Caco-2 (cell line): ENCODE results near the gene FOXC1. TPM values are rescaled to one million over a fixed set of nuclear protein-coding genes. Genes with fewer than 3 reads are reported as not detected.
A peak's percentile ranks its signal among the peaks of the same experiment; 100 is the strongest.

Source experiments
- BruUV-seq: library from RNA; stranded (reverse); fragments of 400-500 nt; replicated peaks from 2 replicates; lab custom pipeline; 2021; lab: Mats Ljungman, UMichigan
- CTCF ChIA-PET: fragments of 300-600 bp; sonication (Branson Sonifier 250); formaldehyde crosslinking; loops from one replicate; lab custom pipeline; 2022; ENCODE audit warnings: antibody characterized with exemption; lab: Charles Lee
- POLR2A ChIA-PET: fragments of 300-600 bp; sonication (Branson Sonifier 250); formaldehyde crosslinking; loops from one replicate; lab custom pipeline; 2022; ENCODE audit warnings: antibody characterized with exemption; lab: Charles Lee
- DNase-seq, 2 experiments: peaks; one replicate each; pipeline versions ENCODE4 v3.0.0 to v3.0.0-alpha.2; 2020 to 2022
- H3K27me3 ChIP-seq: replicated peaks from 2 replicates; pipeline ENCODE4 v1.6.0; 2011; ENCODE audit warnings: low read length; ENCODE audit not compliant: control insufficient read depth, insufficient read depth
- H3K36me3 ChIP-seq: 2 replicates; pipeline ENCODE4 v1.5.1; 2011; ENCODE audit warnings: low read length; ENCODE audit not compliant: control insufficient read depth, insufficient read depth
- H3K4me1 ChIP-seq: fragments of 250-450 bp; sonication (Bioruptor Pico); 2 replicates; pipeline ENCODE4 v1.5.1; 2020; ENCODE audit warnings: mild to moderate bottlenecking
- H3K4me3 ChIP-seq: 2 replicates; pipeline ENCODE4 v1.5.1; 2011; ENCODE audit warnings: low read depth, mild to moderate bottlenecking, control low read depth, low read length
- H3K9me3 ChIP-seq: fragments of 250-450 bp; sonication (Bioruptor Pico); 2 replicates; pipeline ENCODE4 v1.5.1; 2020; ENCODE audit warnings: mild to moderate bottlenecking, moderate library complexity
- H3K27ac Mint-ChIP-seq: one replicate; pipeline ENCODE4 v1.8.0; 2022; ENCODE audit warnings: mixed read lengths; ENCODE audit not compliant: unreplicated experiment
- H3K27me3 Mint-ChIP-seq: one replicate; pipeline ENCODE4 v1.8.0; 2022; ENCODE audit warnings: mixed read lengths; ENCODE audit not compliant: insufficient read depth, unreplicated experiment
- H3K36me3 Mint-ChIP-seq: one replicate; pipeline ENCODE4 v1.8.0; 2022; ENCODE audit warnings: mild to moderate bottlenecking, mixed read lengths; ENCODE audit not compliant: insufficient read depth, unreplicated experiment
- H3K4me1 Mint-ChIP-seq: one replicate; pipeline ENCODE4 v1.8.0; 2022; ENCODE audit warnings: low read depth, mixed read lengths; ENCODE audit not compliant: unreplicated experiment
- H3K4me3 Mint-ChIP-seq: one replicate; pipeline ENCODE4 v1.8.0; 2022; ENCODE audit warnings: mild to moderate bottlenecking, moderate library complexity, mixed read lengths; ENCODE audit not compliant: unreplicated experiment
- H3K9me3 Mint-ChIP-seq: one replicate; pipeline ENCODE4 v1.8.0; 2022; ENCODE audit warnings: mixed read lengths; ENCODE audit not compliant: unreplicated experiment
- intact Hi-C: fragments of 100-400 bp; cut with micrococcal nuclease; formaldehyde crosslinking; loops from one replicate; pipeline ENCODE4 v1.10.0; 2022; ENCODE audit not compliant: unreplicated experiment
- total RNA-seq: library from RNA; stranded (reverse); gene quantifications from 2 replicates; pipeline ENCODE4 v1.2.3, GENCODE V29; 2022
- TF ChIP-seq, protein P1 (sequence below), 2 experiments: fragments of 200-600 bp in 1 of 2; IDR thresholded peaks; 1 replicate in 1 of 2; 2 replicates in 1 of 2; pipeline versions ENCODE4 v1.5.1 to v1.8.0; 2011 to 2022; ENCODE audit warnings: antibody characterized with exemption in 1 of 2, control low read depth in 1 of 2, inconsistent platforms in 1 of 2, low read depth in 1 of 2, low read length in 1 of 2, mild to moderate bottlenecking in 1 of 2, moderate library complexity in 1 of 2; ENCODE audit not compliant: insufficient read depth in 1 of 2, severe bottlenecking in 1 of 2, unreplicated experiment in 1 of 2

Gene FOXC1
- total RNA-seq, 1 experiment from 2014 or later: 6.8 TPM

DNA sequence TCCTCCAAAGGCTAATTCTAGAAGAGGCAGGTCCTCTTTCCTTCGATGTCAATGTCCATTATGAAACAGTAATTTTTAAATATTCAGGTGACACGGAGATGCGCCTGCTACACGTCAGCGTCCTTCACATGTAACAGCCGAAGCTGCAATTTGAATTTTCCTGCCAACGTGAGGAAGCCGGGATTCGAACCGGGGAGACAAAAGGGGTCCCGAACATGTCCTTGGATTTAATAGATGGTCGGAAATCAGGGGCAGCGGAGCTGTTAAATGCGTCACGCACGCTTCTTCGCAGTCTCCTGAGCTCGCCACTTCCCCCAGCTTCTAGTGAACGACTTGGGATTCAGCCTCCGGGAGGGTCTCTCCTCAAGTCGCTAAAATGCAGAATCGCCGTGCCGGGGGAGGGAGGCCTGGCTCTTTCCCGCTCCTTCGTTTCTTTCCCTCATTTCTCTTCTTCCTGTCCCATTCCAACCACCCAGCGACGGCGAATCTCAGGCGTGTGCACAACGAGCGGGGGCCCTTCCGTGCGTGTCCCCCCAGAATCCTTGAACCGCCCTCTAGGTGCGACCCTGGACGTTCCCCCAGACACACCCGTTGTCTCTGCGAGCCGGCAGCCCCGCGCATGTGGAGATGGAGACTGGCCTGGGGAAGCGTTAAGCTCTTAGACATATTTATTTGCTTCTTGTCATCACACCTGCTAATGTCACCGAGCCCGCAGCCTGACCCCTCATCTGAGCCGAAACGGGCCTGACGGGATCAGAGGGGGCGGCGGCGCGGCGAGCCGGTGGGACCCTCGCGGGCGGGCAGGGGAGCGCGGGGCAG lies 1.3 kb upstream of the FOXC1 start:
- H3K27ac Mint-ChIP-seq: peak overlapping the region; percentile 48

DNA sequence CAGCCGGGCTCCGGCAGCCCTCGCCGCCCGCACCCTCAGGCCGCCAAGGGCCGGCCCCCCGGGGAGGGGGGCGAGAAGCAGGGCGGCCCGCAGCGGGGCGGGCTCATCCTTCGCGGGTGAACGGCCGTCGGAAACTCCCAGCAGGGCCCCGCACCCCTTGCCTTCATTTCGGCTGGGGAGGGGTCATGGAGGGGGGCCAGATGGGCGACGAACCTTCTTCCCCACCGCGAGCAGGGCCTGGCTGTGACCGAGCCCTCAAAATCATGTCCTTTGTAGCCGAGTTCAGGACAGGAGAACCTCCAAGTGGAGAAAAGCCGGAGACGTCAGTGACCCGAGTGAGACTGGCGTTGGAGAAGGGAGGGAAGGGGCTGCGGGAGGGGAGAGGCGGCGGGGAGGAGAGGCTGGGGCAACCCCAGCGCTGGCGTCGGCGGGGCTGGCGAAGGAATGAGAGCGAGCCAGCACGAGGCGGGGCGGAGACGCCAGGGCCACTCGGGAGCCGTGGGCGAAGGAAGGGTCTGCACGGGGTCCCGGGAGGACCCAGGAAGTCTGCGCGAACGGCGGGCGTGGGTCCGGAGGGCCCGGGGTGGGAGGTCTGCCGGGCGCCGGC lies 571 bp upstream of the FOXC1 start:
- Mint-ChIP-seq H3K4me3 (peak overlapping the region; percentile 53), H3K27ac (peak overlapping the region; percentile 48), H3K4me1 (no peaks in the 10 kb centered on the region), H3K9me3 (no peaks in the 10 kb centered on the region), H3K27me3 (peaks cover 2% of the 10 kb centered on the region), H3K36me3 (peaks cover 15% of the 10 kb centered on the region)
- ChIA-PET CTCF (no interaction called here), POLR2A (no interaction called here)
- Histone ChIP-seq H3K4me1 (peaks cover 7% of the 10 kb centered on the region), H3K36me3 (no peaks in the 10 kb centered on the region), H3K9me3 (no peaks in the 10 kb centered on the region), H3K4me3 (peak overlapping the region; percentile 60), H3K27me3 (no peaks in the 10 kb centered on the region)
- peak; percentile 54 for DNase-seq
- BruUV-seq: no TSS peak
- TF ChIP-seq, protein P1, sequence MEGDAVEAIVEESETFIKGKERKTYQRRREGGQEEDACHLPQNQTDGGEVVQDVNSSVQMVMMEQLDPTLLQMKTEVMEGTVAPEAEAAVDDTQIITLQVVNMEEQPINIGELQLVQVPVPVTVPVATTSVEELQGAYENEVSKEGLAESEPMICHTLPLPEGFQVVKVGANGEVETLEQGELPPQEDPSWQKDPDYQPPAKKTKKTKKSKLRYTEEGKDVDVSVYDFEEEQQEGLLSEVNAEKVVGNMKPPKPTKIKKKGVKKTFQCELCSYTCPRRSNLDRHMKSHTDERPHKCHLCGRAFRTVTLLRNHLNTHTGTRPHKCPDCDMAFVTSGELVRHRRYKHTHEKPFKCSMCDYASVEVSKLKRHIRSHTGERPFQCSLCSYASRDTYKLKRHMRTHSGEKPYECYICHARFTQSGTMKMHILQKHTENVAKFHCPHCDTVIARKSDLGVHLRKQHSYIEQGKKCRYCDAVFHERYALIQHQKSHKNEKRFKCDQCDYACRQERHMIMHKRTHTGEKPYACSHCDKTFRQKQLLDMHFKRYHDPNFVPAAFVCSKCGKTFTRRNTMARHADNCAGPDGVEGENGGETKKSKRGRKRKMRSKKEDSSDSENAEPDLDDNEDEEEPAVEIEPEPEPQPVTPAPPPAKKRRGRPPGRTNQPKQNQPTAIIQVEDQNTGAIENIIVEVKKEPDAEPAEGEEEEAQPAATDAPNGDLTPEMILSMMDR (IDR thresholded peaks at IDR 0.05; ENCODE audit: insufficient read depth in 1 of 2, low read depth in 1 of 2, low read length in 1 of 2, severe bottlenecking in 1 of 2, unreplicated experiment in 1 of 2): no peak
- intact Hi-C loops: loop anchor here (10.0 kb wide), 1 partner anchor 186 kb away; no protein-coding TSS in a partner anchor

More for the DNA sequence above, 1.3 kb upstream of the FOXC1 start:
- BruUV-seq: TSS peak; percentile 43
- TF ChIP-seq, protein P1 (IDR thresholded peaks at IDR 0.05; ENCODE audit: insufficient read depth in 1 of 2, low read depth in 1 of 2, low read length in 1 of 2, severe bottlenecking in 1 of 2, unreplicated experiment in 1 of 2): no peak
- H3K4me1 ChIP-seq: peaks cover 7% of the 10 kb centered on the region
- Mint-ChIP-seq H3K36me3 (peaks cover 15% of the 10 kb centered on the region), H3K4me3 (peak overlapping the region; percentile 53), H3K4me1 (no peaks in the 10 kb centered on the region), H3K9me3 (no peaks in the 10 kb centered on the region), H3K27me3 (peaks cover 2% of the 10 kb centered on the region)
- no peaks in the 10 kb centered on the region for H3K9me3 ChIP-seq
- POLR2A ChIA-PET: no interaction called here
- no peaks in the 10 kb centered on the region for H3K27me3 ChIP-seq
- intact Hi-C loops: loop anchor here (10.0 kb wide), 1 partner anchor 186 kb away; no protein-coding TSS in a partner anchor
- H3K4me3 ChIP-seq: peak overlapping the region; percentile 60
- no peak for DNase-seq
- CTCF ChIA-PET: interaction anchor here (1.0 kb wide), 1 partner anchor 496 kb away, joined by 3 read pairs; no protein-coding TSS in a partner anchor
- H3K36me3 ChIP-seq: no peaks in the 10 kb centered on the region
